HL-60 (cell line): Measurements from ENCODE around the gene PHF5A.

ENCODE experiments used
- DNase-seq, 2 experiments: peaks; one replicate each; pipeline ENCODE4 v3.0.0-alpha.2; 2010 to 2020; ENCODE audit warnings: low read depth in 1 of 2, low spot score in 1 of 2
- H3K27ac ChIP-seq: fragments of 250-450 bp; sonication (Bioruptor Pico); replicated peaks from 2 replicates; pipeline ENCODE4 v1.5.1; 2020; ENCODE audit warnings: mild to moderate bottlenecking, moderate library complexity
- H3K27me3 ChIP-seq: fragments of 250-450 bp; sonication (Bioruptor Pico); 2 replicates; pipeline ENCODE4 v1.5.1; 2021; ENCODE audit warnings: mild to moderate bottlenecking, moderate library complexity; ENCODE audit not compliant: insufficient read depth, poor library complexity, severe bottlenecking
- H3K4me3 ChIP-seq: replicated peaks from 2 replicates; pipeline ENCODE4 v1.5.1; 2011; ENCODE audit warnings: mild to moderate bottlenecking, control low read depth, low read length; ENCODE audit not compliant: insufficient read depth
- CTCF ChIP-seq: IDR thresholded peaks from one replicate; pipeline ENCODE4 v1.5.1; 2011; ENCODE audit warnings: low read length, control low read depth, inconsistent platforms; ENCODE audit not compliant: insufficient read depth
- GABPA ChIP-seq: IDR thresholded peaks from 2 replicates; pipeline ENCODE4 v1.6.1; 2012; ENCODE audit warnings: low read depth
- POLR2AphosphoS5 ChIP-seq: IDR thresholded peaks from 2 replicates; pipeline ENCODE4 v1.6.1; 2012; ENCODE audit warnings: low read depth
- REST ChIP-seq: IDR thresholded peaks from 2 replicates; pipeline ENCODE4 v1.6.1; 2012; ENCODE audit warnings: low read depth; ENCODE audit not compliant: insufficient replicate concordance
- SPI1 ChIP-seq: IDR thresholded peaks from 2 replicates; pipeline ENCODE4 v1.6.1; 2012; ENCODE audit warnings: low read depth, mild to moderate bottlenecking, borderline replicate concordance

Gene PHF5A

GRCh38 chr22:41513391-41513790, 44.9 kb upstream of the PHF5A start:
- no peak for DNase-seq
- no peaks in the 10 kb centered on the region for H3K27me3 ChIP-seq
- no peak overlapping the region for H3K27ac ChIP-seq
- no peak overlapping the region for H3K4me3 ChIP-seq
- TF ChIP-seq CTCF (no peak), REST (no peak), SPI1 (no peak), GABPA (no peak), POLR2AphosphoS5 (no peak)

- H3K4me3 ChIP-seq = no peak overlapping the region
- no peaks in the 10 kb centered on the region for H3K27me3 ChIP-seq
- H3K27ac ChIP-seq = no peak overlapping the region
- no peak for DNase-seq
- TF ChIP-seq POLR2AphosphoS5 (no peak), REST (no peak), SPI1 (no peak), CTCF (no peak), GABPA (no peak)
Observed at GRCh38 chr22:41512421-41513194, 44.1 kb upstream of the PHF5A start.

GRCh38 chr22:41511521-41511968, 43.1 kb upstream of the PHF5A start:
- Histone ChIP-seq H3K27me3 (no peaks in the 10 kb centered on the region), H3K27ac (no peak overlapping the region), H3K4me3 (no peak overlapping the region)
- no peak for DNase-seq
- TF ChIP-seq SPI1 (no peak), GABPA (no peak), REST (no peak), POLR2AphosphoS5 (no peak)
